Activated B cell treated with CpG ODN at 0.5 μM for 24 hours (primary cell): Measurements from ENCODE around the gene KRTAP3-1. TPM values are rescaled to one million over a fixed set of nuclear protein-coding genes. Genes with fewer than 3 reads are reported as not detected.

Experiments
- ATAC-seq: fragments of 200-7000 bp; cut with Tn5 transposase; one replicate; pipeline ENCODE4 v1.10.0; 2021; ENCODE audit warnings: low read depth, mild to moderate bottlenecking, moderate library complexity
- CTCF ChIA-PET: fragments of 350-600 bp; sonication (Branson Sonifier 250); formaldehyde crosslinking; loops from one replicate; lab custom pipeline; 2021; ENCODE audit warnings: antibody characterized with exemption; lab: Charles Lee
- POLR2A ChIA-PET: fragments of 350-600 bp; sonication (Branson Sonifier 250); formaldehyde crosslinking; loops from one replicate; lab custom pipeline; 2021; ENCODE audit warnings: antibody characterized with exemption; lab: Charles Lee
- DNase-seq: peaks from one replicate; pipeline ENCODE4 v3.0.0; 2022
- H3K27ac Mint-ChIP-seq: one replicate; pipeline ENCODE4 v1.8.0; 2020; ENCODE audit warnings: mixed read lengths
- H3K27me3 Mint-ChIP-seq: one replicate; pipeline ENCODE4 v1.8.0; 2021; ENCODE audit warnings: mixed read lengths
- H3K36me3 Mint-ChIP-seq: one replicate; pipeline ENCODE4 v1.8.0; 2021; ENCODE audit warnings: low read depth, mixed read lengths
- H3K4me1 Mint-ChIP-seq: one replicate; pipeline ENCODE4 v1.8.0; 2021; ENCODE audit warnings: mixed read lengths
- H3K4me3 Mint-ChIP-seq: one replicate; pipeline ENCODE4 v1.8.0; 2020; ENCODE audit warnings: mild to moderate bottlenecking, mixed read lengths
- H3K9me3 Mint-ChIP-seq: one replicate; pipeline ENCODE4 v1.8.0; 2020; ENCODE audit warnings: mixed read lengths
- intact Hi-C: fragments of 100-400 bp; cut with micrococcal nuclease; formaldehyde crosslinking; loops from one replicate; pipeline ENCODE4 v1.15.1; 2024
- total RNA-seq: library from RNA; stranded (reverse); gene quantifications from 2 replicates; pipeline ENCODE4 v1.2.3, GENCODE V29; 2022
- TF ChIP-seq, protein P1 (sequence below): fragments of 200-600 bp; IDR thresholded peaks from one replicate; pipeline ENCODE4 v1.8.0; 2022; ENCODE audit warnings: antibody characterized with exemption, mild to moderate bottlenecking

KRTAP3-1 gene
- total RNA-seq, 1 donor from 2014 or later = not detected

DNA sequence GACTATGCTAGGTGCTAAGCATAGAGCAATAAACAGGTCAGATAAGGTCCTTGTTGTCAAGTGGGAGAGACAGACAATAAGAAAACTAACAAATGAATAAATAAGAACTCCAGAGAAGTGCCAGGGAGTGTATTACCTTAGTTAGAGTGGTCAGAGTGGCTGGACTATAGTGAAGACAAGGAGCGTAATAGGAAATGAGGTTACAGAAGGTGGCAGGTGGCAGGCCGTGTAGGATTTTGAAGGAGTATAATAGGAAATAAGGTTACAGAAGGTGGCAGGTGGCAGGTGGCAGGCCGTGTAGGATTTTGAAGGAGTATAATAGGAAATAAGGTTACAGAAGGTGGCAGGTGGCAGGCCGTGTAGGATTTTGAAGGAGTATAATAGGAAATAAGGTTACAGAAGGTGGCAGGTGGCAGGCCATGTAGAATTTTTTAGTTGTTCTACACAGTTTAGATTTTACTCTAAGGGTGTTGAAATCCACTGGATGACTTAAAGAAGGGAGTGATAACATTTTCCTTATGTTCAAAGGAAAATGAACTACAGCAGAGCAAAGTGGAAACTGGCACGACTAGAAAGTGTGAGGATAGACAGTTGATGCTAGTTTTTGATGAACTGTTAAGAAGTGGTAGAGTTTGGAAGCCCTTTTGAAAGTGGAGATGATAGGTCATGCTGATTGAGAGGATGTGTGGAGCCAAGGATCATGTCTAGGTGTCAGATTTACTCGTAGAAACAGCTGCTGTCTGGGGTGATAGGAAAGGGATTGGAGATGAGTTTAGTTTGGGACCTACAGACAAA lies 3.6 kb upstream of the KRTAP3-1 start:
- no peak for DNase-seq
- no peak for ATAC-seq
- TF ChIP-seq, protein P1, sequence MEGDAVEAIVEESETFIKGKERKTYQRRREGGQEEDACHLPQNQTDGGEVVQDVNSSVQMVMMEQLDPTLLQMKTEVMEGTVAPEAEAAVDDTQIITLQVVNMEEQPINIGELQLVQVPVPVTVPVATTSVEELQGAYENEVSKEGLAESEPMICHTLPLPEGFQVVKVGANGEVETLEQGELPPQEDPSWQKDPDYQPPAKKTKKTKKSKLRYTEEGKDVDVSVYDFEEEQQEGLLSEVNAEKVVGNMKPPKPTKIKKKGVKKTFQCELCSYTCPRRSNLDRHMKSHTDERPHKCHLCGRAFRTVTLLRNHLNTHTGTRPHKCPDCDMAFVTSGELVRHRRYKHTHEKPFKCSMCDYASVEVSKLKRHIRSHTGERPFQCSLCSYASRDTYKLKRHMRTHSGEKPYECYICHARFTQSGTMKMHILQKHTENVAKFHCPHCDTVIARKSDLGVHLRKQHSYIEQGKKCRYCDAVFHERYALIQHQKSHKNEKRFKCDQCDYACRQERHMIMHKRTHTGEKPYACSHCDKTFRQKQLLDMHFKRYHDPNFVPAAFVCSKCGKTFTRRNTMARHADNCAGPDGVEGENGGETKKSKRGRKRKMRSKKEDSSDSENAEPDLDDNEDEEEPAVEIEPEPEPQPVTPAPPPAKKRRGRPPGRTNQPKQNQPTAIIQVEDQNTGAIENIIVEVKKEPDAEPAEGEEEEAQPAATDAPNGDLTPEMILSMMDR = no peak
- intact Hi-C loops = no loop called here
- ChIA-PET CTCF (no interaction called here), POLR2A (no interaction called here)
- Mint-ChIP-seq H3K4me3 (no peak overlapping the region), H3K36me3 (no peaks in the 10 kb centered on the region), H3K9me3 (no peaks in the 10 kb centered on the region), H3K27ac (no peak overlapping the region), H3K27me3 (peaks cover 5% of the 10 kb centered on the region), H3K4me1 (no peaks in the 10 kb centered on the region)

DNA sequence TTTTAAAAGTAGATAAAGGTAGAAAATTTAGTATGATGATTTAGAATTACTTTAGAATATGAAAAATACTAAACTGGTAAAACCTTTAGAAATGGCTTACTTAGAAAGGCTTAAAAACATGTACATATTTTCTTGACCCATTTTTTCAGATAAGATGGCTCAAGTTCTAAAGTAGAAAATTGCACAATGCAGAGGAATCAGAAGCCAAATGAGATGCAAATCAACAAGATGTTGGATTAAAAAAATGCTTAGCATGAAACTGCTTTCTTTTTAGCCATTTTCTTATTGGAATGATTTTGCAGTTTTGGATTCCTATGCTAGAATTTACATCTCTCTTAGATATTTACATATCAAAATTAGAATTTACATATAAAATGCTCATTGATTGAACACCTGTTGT lies 1.5 kb upstream of the KRTAP3-1 start:
- ChIA-PET CTCF (no interaction called here), POLR2A (no interaction called here)
- Mint-ChIP-seq H3K4me3 (no peak overlapping the region), H3K9me3 (no peaks in the 10 kb centered on the region), H3K4me1 (no peaks in the 10 kb centered on the region), H3K36me3 (no peaks in the 10 kb centered on the region), H3K27me3 (peaks cover 9% of the 10 kb centered on the region), H3K27ac (no peak overlapping the region)
- no peak for ATAC-seq
- DNase-seq = no peak
- TF ChIP-seq, protein P1 = no peak
- intact Hi-C loops = no loop called here

DNA sequence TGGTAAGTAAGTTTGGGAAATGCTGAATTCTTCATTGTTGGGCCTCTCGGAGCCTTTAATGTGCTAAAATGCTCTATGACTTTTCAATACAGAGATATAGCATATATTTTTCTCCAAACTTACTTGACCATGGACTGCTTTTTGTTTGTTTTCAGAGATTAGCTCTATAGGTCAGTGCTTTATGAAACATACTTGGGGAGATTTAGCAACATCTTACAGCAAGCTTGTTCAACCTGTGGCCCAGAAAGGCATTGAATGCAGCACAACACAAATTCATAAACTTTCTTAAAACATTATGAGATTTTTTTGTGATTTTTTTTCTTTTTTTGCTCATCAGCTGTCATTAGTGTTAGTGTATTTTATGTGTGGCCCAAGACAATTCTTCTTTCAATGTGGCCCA lies 1.0 kb upstream of the KRTAP3-1 start:
- H3K4me1 Mint-ChIP-seq = no peaks in the 10 kb centered on the region
- ATAC-seq = no peak
- TF ChIP-seq, protein P1 = no peak

DNA sequence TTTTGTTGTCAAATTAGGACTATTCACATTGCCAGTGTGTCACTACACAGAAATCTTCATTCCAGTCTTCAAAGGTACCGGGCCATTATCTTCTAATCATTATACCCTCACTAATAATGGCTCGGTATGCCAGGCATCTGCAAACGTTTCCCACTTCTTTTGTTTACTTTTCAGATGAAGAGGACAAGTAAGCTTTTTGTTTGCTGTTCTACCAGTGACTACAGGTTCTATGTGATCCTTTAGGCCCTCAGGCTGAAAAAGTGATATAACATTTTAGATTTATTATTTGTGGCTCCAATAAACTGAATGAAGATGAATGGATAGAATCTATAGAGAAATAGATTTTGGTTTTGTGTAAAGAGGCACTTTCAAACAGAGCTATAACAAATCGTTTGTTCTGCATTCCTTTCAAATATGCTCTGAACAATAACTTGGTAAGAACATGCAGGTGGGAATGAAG lies 403 bp upstream of the KRTAP3-1 start:
- ATAC-seq (no peak), DNase-seq (no peak)
- Mint-ChIP-seq H3K4me1 (no peaks in the 10 kb centered on the region), H3K36me3 (no peaks in the 10 kb centered on the region), H3K27ac (no peak overlapping the region), H3K4me3 (no peak overlapping the region), H3K9me3 (no peaks in the 10 kb centered on the region), H3K27me3 (peaks cover 12% of the 10 kb centered on the region)
- ChIA-PET POLR2A (no interaction called here), CTCF (no interaction called here)
- intact Hi-C loops = no loop called here
- TF ChIP-seq, protein P1 = no peak

More for the DNA sequence above, 1.0 kb upstream of the KRTAP3-1 start:
- Mint-ChIP-seq H3K27ac (no peak overlapping the region), H3K9me3 (no peaks in the 10 kb centered on the region), H3K36me3 (no peaks in the 10 kb centered on the region), H3K27me3 (peaks cover 9% of the 10 kb centered on the region), H3K4me3 (no peak overlapping the region)
- intact Hi-C loops = no loop called here
- DNase-seq = no peak
- CTCF ChIA-PET = no interaction called here
- POLR2A ChIA-PET = no interaction called here

DNA sequence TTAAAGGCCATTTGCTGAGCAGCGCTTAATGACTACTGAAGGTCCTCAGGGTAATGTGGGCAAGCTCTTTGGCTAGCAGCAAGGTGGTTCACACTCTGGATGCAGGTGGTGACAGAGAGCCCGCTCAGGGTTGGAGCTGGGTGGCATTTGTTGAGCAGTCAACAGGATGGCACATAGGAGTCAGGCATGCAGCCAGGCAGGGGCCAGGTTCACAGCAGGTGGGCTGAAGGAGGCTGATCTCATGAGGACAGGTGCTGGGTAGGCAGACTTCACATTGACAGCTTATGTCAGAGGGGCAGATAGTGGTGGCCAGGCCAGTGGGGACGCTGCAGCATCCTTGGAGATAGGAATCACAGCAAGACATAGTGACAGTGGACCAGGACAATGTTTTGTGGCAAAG lies 4.5 kb downstream of the KRTAP3-1 start:
- intact Hi-C loops = no loop called here
- POLR2A ChIA-PET = interaction anchor here (0.5 kb wide), 1 partner anchor 193 kb away, joined by 5 read pairs; no protein-coding TSS in a partner anchor
- no peaks in the 10 kb centered on the region for H3K4me1 Mint-ChIP-seq
- TF ChIP-seq, protein P1 = no peak
- no peaks in the 10 kb centered on the region for H3K9me3 Mint-ChIP-seq
- ATAC-seq = no peak
- no peak overlapping the region for H3K4me3 Mint-ChIP-seq
- no peak for DNase-seq
- no peak overlapping the region for H3K27ac Mint-ChIP-seq
- CTCF ChIA-PET = no interaction called here
- peaks cover 18% of the 10 kb centered on the region for H3K27me3 Mint-ChIP-seq
- no peaks in the 10 kb centered on the region for H3K36me3 Mint-ChIP-seq
